PC-9 (cell line): Measurements from ENCODE around the gene C3orf18.

ENCODE experiments used
- EZH2 ChIP-seq: fragments of 200-600 bp; sonication (generic); IDR thresholded peaks from 2 replicates; pipeline ENCODE4 v1.8.0; 2017; ENCODE audit warnings: antibody characterized with exemption, low read depth
- TF ChIP-seq, protein P1 (sequence below): fragments of 200-600 bp; sonication (generic); conservative IDR thresholded peaks from 2 replicates; pipeline ENCODE4 v1.6.1; 2017; ENCODE audit warnings: mixed run types, antibody characterized with exemption, mild to moderate bottlenecking, moderate library complexity

DNA sequence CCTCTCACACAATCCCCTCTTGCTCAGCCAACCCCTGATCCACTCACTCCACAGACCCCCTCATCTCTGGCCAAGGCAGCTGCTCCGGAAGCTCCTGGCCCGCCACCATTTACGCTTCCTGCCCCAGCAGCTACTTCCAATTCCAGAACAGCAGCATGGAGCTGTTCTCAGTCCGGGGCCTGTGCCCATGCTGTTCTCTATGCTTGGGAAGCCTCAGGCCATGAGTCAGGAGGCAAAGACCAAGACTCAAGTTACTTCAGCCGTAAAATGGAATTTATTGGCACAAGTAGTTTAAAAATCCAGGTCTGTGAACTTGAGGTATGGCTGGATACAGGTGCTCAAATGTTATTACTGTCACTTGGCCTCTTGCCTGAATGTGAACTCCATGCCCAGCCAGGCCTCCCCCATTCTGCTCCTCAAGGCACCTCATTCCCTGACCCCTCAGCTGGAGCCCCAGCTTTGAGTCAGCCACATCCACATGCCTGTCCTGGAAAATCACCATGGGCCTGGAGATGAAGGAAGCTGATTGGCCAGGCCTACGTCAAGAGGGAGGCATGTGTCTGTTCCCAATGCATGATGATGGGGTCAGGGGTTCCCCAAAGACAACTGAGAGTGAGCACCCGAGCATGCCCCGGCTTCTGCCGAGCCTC, 32.7 kb downstream of the C3orf18 start:
- TF ChIP-seq, protein P1, sequence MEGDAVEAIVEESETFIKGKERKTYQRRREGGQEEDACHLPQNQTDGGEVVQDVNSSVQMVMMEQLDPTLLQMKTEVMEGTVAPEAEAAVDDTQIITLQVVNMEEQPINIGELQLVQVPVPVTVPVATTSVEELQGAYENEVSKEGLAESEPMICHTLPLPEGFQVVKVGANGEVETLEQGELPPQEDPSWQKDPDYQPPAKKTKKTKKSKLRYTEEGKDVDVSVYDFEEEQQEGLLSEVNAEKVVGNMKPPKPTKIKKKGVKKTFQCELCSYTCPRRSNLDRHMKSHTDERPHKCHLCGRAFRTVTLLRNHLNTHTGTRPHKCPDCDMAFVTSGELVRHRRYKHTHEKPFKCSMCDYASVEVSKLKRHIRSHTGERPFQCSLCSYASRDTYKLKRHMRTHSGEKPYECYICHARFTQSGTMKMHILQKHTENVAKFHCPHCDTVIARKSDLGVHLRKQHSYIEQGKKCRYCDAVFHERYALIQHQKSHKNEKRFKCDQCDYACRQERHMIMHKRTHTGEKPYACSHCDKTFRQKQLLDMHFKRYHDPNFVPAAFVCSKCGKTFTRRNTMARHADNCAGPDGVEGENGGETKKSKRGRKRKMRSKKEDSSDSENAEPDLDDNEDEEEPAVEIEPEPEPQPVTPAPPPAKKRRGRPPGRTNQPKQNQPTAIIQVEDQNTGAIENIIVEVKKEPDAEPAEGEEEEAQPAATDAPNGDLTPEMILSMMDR = no peak
- TF ChIP-seq EZH2 = no peak
